ENCODE measurements around the gene DMPK.

DMPK gene

GRCh38 chr19:45786533-45786894 is 4.2 kb upstream of the DMPK start:
- Mint-ChIP-seq H3K9me3 (no peaks in the 10 kb centered on the region), H3K27me3 (peaks cover 82% of the 10 kb centered on the region), H3K4me3 (no peak overlapping the region), H3K36me3 (peaks cover 41% of the 10 kb centered on the region), H3K4me1 (peaks cover 12% of the 10 kb centered on the region), H3K27ac (no peak overlapping the region)
- DNase-seq = no peak
- CTCF ChIA-PET = no interaction called here

GRCh38 chr19:45785781-45786532 is 3.7 kb upstream of the DMPK start:
- Mint-ChIP-seq H3K27ac (no peak overlapping the region), H3K27me3 (peaks cover 85% of the 10 kb centered on the region), H3K36me3 (peaks cover 41% of the 10 kb centered on the region), H3K9me3 (no peaks in the 10 kb centered on the region), H3K4me3 (no peak overlapping the region), H3K4me1 (peaks cover 9% of the 10 kb centered on the region)
- CTCF ChIA-PET = no interaction called here
- no peak for DNase-seq

DNA sequence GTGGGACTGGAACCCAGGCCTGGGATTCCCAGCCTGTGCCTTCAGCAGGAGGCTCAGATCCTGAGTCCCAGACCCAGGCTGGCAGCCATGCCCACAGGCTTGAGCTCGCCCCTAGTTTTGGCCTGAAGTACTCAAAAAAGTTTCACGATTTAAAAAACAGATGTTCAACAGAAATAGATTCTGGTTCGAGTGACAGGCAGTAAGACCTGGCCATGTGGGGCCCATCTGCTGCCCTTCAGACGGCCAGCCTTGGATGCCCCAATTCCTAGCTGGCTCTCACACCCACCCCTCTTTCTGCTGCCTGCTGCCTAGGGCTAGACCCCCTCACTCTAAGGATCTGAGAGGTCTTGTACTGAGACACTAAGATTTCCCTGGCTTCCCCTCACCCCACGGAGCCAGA is 2.8 kb upstream of the DMPK start:
- Mint-ChIP-seq H3K4me1 (peaks cover 4% of the 10 kb centered on the region), H3K27ac (no peak overlapping the region), H3K27me3 (peaks cover 91% of the 10 kb centered on the region), H3K36me3 (peaks cover 37% of the 10 kb centered on the region), H3K4me3 (no peak overlapping the region), H3K9me3 (no peaks in the 10 kb centered on the region)
- no peak for DNase-seq
- CTCF ChIA-PET = no interaction called here

DNA sequence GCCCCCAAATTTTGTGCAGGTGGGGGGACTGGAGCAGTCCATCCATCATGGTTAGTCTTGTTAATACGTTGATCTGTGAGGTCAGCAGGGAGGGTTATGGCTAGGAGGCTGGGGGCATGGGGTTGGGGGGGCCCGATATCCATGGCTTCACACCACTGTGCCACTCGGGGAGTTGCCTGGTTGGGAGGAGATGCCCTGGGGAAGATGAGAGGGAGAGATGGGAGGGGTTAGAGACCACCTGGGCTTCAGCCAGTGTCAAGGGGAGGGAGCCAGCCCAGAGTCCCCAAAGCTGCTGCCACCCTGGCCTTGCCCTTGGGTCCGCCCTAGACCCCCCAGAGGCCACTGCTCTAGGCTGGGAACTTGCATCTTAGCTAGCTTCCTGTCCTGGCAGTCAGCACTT is 1.8 kb upstream of the DMPK start:
- H3K36me3 Mint-ChIP-seq = peaks cover 29% of the 10 kb centered on the region
- H3K4me1 Mint-ChIP-seq = peaks cover 12% of the 10 kb centered on the region
- no peak for DNase-seq
- no peaks in the 10 kb centered on the region for H3K9me3 Mint-ChIP-seq
- H3K27ac Mint-ChIP-seq = no peak overlapping the region
- CTCF ChIA-PET = no interaction called here
- peaks cover 94% of the 10 kb centered on the region for H3K27me3 Mint-ChIP-seq
- no peak overlapping the region for H3K4me3 Mint-ChIP-seq

DNA sequence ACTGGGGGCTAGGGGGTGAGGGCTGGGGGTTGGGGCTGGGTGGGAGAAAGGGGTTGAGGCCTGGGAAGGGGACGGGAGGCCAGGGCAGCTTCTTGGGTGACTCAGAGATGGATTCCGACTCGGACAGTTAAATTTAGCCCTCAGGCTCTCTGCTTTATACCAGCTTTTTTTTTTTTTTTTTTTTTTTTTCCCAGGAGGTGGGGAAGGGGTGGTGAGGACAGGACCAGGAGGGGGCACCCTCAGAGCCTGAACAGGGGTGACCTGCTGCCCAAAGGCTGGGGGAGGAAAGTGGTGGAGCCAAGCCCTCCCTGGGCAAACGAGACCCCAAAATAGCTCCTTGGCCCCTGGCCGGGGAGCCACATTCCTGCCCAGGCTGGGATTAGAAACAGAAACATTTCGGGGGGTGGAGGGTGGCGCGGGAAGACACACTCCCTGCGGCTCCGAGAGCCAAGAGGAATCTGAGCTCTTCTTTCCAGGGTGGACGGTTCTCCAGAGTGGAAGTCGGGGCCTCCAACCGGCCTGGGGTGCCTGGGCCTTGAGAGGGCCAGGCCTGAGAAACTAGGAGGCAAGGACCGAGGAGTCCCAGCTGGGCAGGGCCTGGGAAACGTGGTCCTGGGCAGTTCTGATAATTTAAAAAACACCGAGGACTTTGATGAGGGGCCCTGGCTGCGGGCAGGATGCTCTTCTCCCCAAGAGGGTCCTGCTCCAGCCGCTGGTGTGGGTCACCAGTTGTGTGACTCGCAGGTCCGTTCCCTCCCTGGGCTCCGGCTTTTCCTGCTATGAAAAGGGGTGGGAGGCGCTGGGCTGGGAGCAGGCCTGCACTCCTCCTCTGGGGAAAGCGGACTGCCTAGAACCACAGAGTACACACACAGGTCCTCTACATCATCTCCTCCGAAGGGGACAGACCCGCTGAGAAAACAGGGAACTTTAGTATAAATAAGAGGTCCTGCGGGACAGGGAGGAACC is 813 bp upstream of the DMPK start:
- DNase-seq = no peak
- Mint-ChIP-seq H3K27ac (no peak overlapping the region), H3K27me3 (peaks cover 94% of the 10 kb centered on the region), H3K36me3 (peaks cover 19% of the 10 kb centered on the region), H3K9me3 (no peaks in the 10 kb centered on the region), H3K4me3 (no peak overlapping the region), H3K4me1 (peaks cover 20% of the 10 kb centered on the region)
- CTCF ChIA-PET = interaction anchor here (1.0 to 1.3 kb wide), 2 partner anchors 14 to 16 kb away, joined by 4 to 5 read pairs; partner anchors contain the start of gene SIX5

- no peak overlapping the region for H3K4me3 Mint-ChIP-seq
- CTCF ChIA-PET = no interaction called here
- no peak overlapping the region for H3K27ac Mint-ChIP-seq
- DNase-seq = no peak
- no peaks in the 10 kb centered on the region for H3K9me3 Mint-ChIP-seq
- peaks cover 96% of the 10 kb centered on the region for H3K27me3 Mint-ChIP-seq
- H3K4me1 Mint-ChIP-seq = peaks cover 20% of the 10 kb centered on the region
- peaks cover 7% of the 10 kb centered on the region for H3K36me3 Mint-ChIP-seq
These were observed 802 bp downstream of the DMPK start for GRCh38 chr19:45781214-45782161.

- peaks cover 92% of the 10 kb centered on the region for H3K27me3 Mint-ChIP-seq
- H3K9me3 Mint-ChIP-seq = no peaks in the 10 kb centered on the region
- no peak for DNase-seq
- CTCF ChIA-PET = no interaction called here
- H3K4me1 Mint-ChIP-seq = peaks cover 20% of the 10 kb centered on the region
- H3K36me3 Mint-ChIP-seq = peaks cover 3% of the 10 kb centered on the region
- no peak overlapping the region for H3K4me3 Mint-ChIP-seq
- H3K27ac Mint-ChIP-seq = no peak overlapping the region
These were observed 1.7 kb downstream of the DMPK start for GRCh38 chr19:45780448-45781213.

DNA sequence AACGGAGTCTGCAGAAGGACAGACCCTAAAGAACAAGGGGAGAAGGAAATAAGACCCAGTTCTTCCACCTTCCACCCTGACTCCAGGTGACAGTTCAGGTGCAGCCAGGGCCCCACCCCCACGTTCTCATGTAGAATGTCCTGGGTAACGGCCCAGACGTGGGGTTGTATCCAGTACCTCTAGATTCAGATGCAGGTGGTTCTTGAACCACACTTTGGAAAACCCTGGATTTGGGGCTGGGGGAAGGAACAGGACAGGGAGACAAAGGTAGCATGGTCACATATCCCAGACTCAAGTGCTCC is 2.2 kb downstream of the DMPK start:
- Mint-ChIP-seq H3K27ac (no peak overlapping the region), H3K4me1 (peaks cover 20% of the 10 kb centered on the region), H3K36me3 (peaks cover 3% of the 10 kb centered on the region), H3K9me3 (no peaks in the 10 kb centered on the region), H3K4me3 (no peak overlapping the region), H3K27me3 (peaks cover 88% of the 10 kb centered on the region)
- DNase-seq = no peak
- CTCF ChIA-PET = no interaction called here

DNA sequence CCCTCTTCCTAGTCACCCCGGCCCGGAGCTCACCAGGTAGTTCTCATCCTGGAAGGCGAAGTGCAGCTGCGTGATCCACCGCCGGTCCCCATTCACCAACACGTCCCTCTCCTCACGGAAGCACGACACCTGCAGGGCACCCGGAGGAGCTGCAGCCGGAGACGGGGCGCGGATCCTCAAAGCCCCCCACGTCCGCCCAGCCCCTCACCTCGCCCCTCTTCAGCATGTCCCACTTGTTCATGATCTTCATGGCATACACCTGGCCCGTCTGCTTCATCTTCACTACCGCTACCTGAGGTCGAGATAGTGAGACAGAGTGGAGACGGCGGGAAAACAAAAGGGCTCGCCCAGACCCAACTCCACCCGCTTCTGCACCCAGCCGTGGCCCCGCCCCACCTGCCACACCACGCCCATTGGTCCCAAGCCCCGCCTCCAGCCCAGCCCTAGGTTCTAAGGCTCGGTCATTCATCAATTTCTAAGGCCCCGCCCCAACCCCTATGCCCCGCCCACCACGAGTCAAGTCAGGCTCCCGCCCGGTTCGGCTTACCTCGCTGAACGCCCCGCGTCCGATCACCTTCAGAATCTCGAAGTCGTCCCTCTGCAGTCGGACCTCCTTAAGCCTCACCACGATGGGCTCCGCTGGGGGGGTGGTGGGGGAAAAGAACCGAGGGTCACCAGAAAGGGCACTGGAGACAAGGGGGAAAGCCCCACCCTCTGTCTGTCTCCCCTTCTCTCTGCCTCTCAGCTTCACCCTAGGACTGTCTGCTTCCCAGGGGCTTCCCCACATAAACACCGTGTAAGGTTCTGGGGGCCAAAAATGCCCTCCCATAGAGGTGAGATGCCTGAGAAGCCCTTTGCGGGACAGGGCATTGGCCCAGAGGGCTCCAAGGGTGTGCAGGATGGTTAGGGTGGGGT is 2.8 kb downstream of the DMPK start:
- Mint-ChIP-seq H3K36me3 (peaks cover 3% of the 10 kb centered on the region), H3K27me3 (peaks cover 88% of the 10 kb centered on the region), H3K9me3 (no peaks in the 10 kb centered on the region), H3K4me3 (peak overlapping the region; percentile 71), H3K27ac (no peak overlapping the region), H3K4me1 (peaks cover 20% of the 10 kb centered on the region)
- CTCF ChIA-PET = interaction anchor here (0.6 to 1.2 kb wide), 14 partner anchors 8 to 216 kb away, joined by 3 to 27 read pairs (median 3); partner anchors contain the start of genes CCDC61, SIX5 and SYMPK
- DNase-seq = peak; percentile 92

DNA sequence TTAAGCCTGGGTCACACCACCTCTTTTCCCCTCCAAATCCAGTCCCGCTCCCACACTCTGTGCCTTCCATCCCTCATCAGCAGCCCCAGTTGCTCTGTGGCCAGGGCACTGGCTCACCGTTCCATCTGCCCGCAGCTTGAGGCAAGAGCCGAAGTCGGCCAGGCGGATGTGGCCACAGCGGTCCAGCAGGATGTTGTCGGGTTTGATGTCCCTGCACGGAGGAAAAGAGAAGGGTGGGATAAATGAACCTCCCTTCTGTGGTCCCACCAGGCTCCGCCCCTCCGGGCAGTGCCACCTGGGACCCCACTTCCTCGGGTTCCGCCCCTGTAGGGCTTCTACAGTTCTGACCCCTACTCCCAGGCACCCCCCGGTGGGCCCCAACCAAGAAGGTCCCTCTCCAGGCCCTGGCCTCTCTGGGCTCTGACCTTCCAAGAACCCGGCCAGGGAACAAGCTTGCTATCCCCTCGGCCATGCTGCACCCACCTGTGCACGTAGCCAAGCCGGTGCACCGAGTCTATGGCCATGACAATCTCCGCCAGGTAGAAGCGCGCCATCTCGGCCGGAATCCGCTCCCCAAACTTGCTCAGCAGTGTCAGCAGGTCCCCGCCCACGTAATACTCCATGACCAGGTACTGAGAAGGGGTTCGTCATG is 4.2 kb downstream of the DMPK start:
- no peaks in the 10 kb centered on the region for H3K9me3 Mint-ChIP-seq
- H3K27me3 Mint-ChIP-seq = peaks cover 79% of the 10 kb centered on the region
- CTCF ChIA-PET = interaction anchor here (0.6 kb wide), 1 partner anchor 9 kb away, joined by 3 read pairs; the partner anchor contains the start of gene SIX5
- H3K4me1 Mint-ChIP-seq = peaks cover 20% of the 10 kb centered on the region
- no peak overlapping the region for H3K27ac Mint-ChIP-seq
- no peak for DNase-seq
- no peak overlapping the region for H3K4me3 Mint-ChIP-seq
- peaks cover 3% of the 10 kb centered on the region for H3K36me3 Mint-ChIP-seq

DNA sequence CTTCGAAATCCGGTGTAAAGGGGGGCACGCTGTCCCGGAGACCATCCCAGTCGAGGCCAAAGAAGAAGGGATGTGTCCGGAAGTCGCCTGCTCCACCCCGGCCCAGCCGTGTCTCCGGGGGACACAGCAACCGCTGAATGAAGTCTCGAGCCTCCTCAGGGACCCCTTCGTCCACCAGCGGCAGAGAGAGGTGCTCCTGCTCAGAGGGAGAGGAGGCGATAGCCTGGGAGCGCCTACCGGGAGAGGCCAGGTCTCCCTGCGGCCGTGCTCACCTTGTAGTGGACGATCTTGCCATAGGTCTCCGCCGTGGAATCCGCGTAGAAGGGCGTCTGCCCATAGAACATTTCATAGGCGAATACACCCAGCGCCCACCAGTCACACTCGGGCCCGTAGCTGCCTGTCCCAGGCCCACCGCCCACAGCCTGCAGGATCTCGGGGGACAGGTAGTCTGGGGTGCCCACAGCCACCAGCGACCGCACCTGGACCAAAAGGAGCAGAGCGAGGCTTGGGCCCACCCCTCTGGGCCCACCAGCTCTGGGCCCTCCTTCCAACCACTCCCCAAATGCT is 4.8 kb downstream of the DMPK start:
- no peak overlapping the region for H3K4me3 Mint-ChIP-seq
- no peak overlapping the region for H3K27ac Mint-ChIP-seq
- H3K27me3 Mint-ChIP-seq = peaks cover 79% of the 10 kb centered on the region
- no peak for DNase-seq
- no peaks in the 10 kb centered on the region for H3K9me3 Mint-ChIP-seq
- CTCF ChIA-PET = interaction anchor here (0.6 kb wide), 1 partner anchor 8 kb away, joined by 3 read pairs; the partner anchor contains the start of gene SIX5
- H3K4me1 Mint-ChIP-seq = peaks cover 20% of the 10 kb centered on the region
- H3K36me3 Mint-ChIP-seq = peaks cover 3% of the 10 kb centered on the region

DNA sequence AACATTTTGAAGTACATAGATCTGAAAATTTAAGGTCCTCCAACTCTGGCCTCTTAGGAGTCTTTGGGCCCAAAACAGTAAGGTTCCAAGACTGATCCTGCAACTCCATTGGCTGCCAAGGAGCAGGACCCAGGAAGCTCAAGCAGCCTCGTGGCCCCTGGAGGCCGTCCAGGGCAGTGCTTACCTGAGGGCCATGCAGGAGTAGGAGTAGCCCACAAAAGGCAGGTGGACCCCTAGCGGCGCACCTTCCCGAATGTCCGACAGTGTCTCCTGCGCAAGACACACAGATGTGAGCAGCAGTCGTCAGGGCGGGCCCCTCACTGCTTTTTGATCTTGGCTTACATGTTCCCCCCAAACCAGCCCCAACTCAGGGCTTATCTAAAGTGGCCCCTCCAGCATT is 7.5 kb downstream of the DMPK start:
- H3K4me1 Mint-ChIP-seq = peaks cover 27% of the 10 kb centered on the region
- H3K27me3 Mint-ChIP-seq = peaks cover 78% of the 10 kb centered on the region
- no peak for DNase-seq
- no peak overlapping the region for H3K4me3 Mint-ChIP-seq
- H3K36me3 Mint-ChIP-seq = peaks cover 3% of the 10 kb centered on the region
- CTCF ChIA-PET = no interaction called here
- H3K27ac Mint-ChIP-seq = no peak overlapping the region
- no peaks in the 10 kb centered on the region for H3K9me3 Mint-ChIP-seq
